Lower leg skin (tissue), 3 donors: ENCODE data around the gene DUSP5.

Experiments
- CTCF ChIP-seq, 3 donors: fragments of 450-650 bp; IDR thresholded peaks; one replicate each; pipeline ENCODE4 v1.5.1; 2016; ENCODE audit warnings: antibody characterized with exemption in 3 of 3, mild to moderate bottlenecking in 3 of 3, moderate library complexity in 2 of 3
- POLR2A ChIP-seq, 2 donors: fragments of 450-650 bp; IDR thresholded peaks; one replicate each; pipeline ENCODE4 v1.6.1; 2016 to 2017; ENCODE audit warnings: antibody characterized with exemption in 2 of 2, mild to moderate bottlenecking in 1 of 2, moderate library complexity in 1 of 2

GRCh38 chr10:110504111-110504735, 6.5 kb downstream of the DUSP5 start:
- TF ChIP-seq CTCF (IDR thresholded peaks at IDR 0.05) = no peak
- TF ChIP-seq POLR2A (IDR thresholded peaks at IDR 0.05) = no peak
